Effector memory CD8-positive, alpha-beta T cell (primary cell): ENCODE results near the gene ZNF445.
"Not testable (repeated sequence)": the region's sequence is repeated elsewhere in the genome, so short reads cannot be mapped to it uniquely, and the experiment has no call there.

Experiments
- ATAC-seq: fragments of 150-1000 bp; cut with Tn5 transposase; replicated peaks from 2 replicates; pipeline ENCODE4 v1.10.0; 2021; ENCODE audit warnings: mild to moderate bottlenecking, moderate library complexity
- DNase-seq, 3 experiments: peaks; one replicate each; pipeline ENCODE4 v3.0.0; 2021
- H3K27ac Mint-ChIP-seq, 2 donors: one replicate each; pipeline ENCODE4 v1.8.0; 2022; ENCODE audit warnings: mild to moderate bottlenecking in 2 of 2, mixed read lengths in 2 of 2, moderate library complexity in 2 of 2
- H3K27me3 Mint-ChIP-seq, 2 donors: one replicate each; pipeline ENCODE4 v1.8.0; 2022; ENCODE audit warnings: mixed read lengths in 2 of 2
- H3K36me3 Mint-ChIP-seq: one replicate; pipeline ENCODE4 v1.8.0; 2022; ENCODE audit warnings: mild to moderate bottlenecking, moderate library complexity, mixed read lengths; ENCODE audit not compliant: insufficient read depth
- H3K4me1 Mint-ChIP-seq, 2 donors: one replicate each; pipeline ENCODE4 v1.8.0; 2022; ENCODE audit warnings: low read depth in 2 of 2, mixed read lengths in 2 of 2
- H3K4me3 Mint-ChIP-seq, 2 donors: one replicate each; pipeline ENCODE4 v1.8.0; 2022; ENCODE audit warnings: mild to moderate bottlenecking in 2 of 2, mixed read lengths in 2 of 2, moderate library complexity in 2 of 2
- H3K9me3 Mint-ChIP-seq, 2 donors: one replicate each; pipeline ENCODE4 v1.8.0; 2022; ENCODE audit warnings: mixed read lengths in 2 of 2

The ZNF445 gene

GRCh38 chr3:44398271-44398670 is 79.2 kb downstream of the ZNF445 start:
- not testable (repeated sequence) for H3K4me1 Mint-ChIP-seq, H3K36me3 Mint-ChIP-seq, H3K27ac Mint-ChIP-seq, H3K9me3 Mint-ChIP-seq, ATAC-seq, H3K4me3 Mint-ChIP-seq, H3K27me3 Mint-ChIP-seq, DNase-seq

GRCh38 chr3:44396200-44397171 is 81.0 kb downstream of the ZNF445 start:
- H3K4me3 Mint-ChIP-seq: no peak overlapping the region
- H3K9me3 Mint-ChIP-seq: no peaks in the 10 kb centered on the region
- no peak for DNase-seq
- peaks cover under 1% of the 10 kb centered on the region for H3K36me3 Mint-ChIP-seq
- no peak overlapping the region for H3K27ac Mint-ChIP-seq
- no peak for ATAC-seq
- H3K4me1 Mint-ChIP-seq: no peaks in the 10 kb centered on the region
- no peaks in the 10 kb centered on the region for H3K27me3 Mint-ChIP-seq

GRCh38 chr3:44395714-44396113 is 81.8 kb downstream of the ZNF445 start:
- Mint-ChIP-seq H3K36me3 (no peaks in the 10 kb centered on the region), H3K4me3 (no peak overlapping the region), H3K4me1 (no peaks in the 10 kb centered on the region), H3K27me3 (no peaks in the 10 kb centered on the region), H3K27ac (no peak overlapping the region), H3K9me3 (no peaks in the 10 kb centered on the region)
- DNase-seq (no peak), ATAC-seq (no peak)

- DNase-seq (no peak), ATAC-seq (no peak)
- Mint-ChIP-seq H3K4me1 (no peaks in the 10 kb centered on the region), H3K9me3 (no peaks in the 10 kb centered on the region), H3K27ac (no peak overlapping the region), H3K36me3 (no peaks in the 10 kb centered on the region), H3K4me3 (no peak overlapping the region), H3K27me3 (no peaks in the 10 kb centered on the region)
Measured at GRCh38 chr3:44392489-44392888, 85.0 kb downstream of the ZNF445 start.

- no peaks in the 10 kb centered on the region for H3K4me1 Mint-ChIP-seq
- ATAC-seq: no peak
- no peak overlapping the region for H3K4me3 Mint-ChIP-seq
- no peaks in the 10 kb centered on the region for H3K9me3 Mint-ChIP-seq
- no peak overlapping the region for H3K27ac Mint-ChIP-seq
- no peaks in the 10 kb centered on the region for H3K36me3 Mint-ChIP-seq
- H3K27me3 Mint-ChIP-seq: no peaks in the 10 kb centered on the region
- DNase-seq: no peak
Measured at GRCh38 chr3:44387404-44387803, 90.1 kb downstream of the ZNF445 start.
